ENCODE measurements around the gene RUNX3.
A peak's percentile ranks its signal among the peaks of the same experiment; 100 is the strongest.

Gene RUNX3

DNA sequence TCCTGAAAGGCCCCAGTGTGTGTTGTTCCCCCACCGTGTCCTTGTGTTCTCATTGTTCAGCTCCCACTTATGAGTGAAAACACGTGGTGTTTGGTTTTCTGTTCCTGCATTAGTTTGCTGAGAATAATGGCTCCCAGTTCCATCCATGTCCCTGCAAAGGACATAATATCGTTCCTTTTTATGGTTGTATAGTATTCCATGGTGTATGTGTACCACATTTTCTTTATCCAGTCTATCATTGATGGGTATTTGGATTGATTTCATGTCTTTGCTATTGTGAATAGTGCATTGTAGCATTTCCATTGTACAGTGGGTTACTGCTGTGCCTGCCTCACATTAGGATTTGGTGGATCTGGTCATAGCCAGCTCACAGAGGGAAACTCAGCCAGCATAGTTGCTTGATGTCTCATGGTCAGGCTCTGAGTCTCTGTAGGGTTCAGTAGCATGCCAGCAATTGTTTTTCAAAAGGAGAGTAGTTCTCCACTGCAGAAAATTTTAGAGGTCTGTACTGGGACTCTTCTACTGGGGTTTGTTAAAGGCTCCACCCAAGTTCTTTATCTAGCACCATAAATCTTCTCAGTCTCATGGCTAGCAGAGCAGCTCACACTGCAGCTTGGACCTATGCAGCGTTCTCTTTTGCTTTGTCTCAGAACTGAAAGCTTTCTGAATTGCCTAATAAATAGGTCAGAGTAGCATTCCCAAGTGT, 41.0 kb downstream of the RUNX3 start:
- FAIRE-seq, result no peak
- DNase-seq (ENCODE audit: insufficient read length, low spot score), result no peak

DNA sequence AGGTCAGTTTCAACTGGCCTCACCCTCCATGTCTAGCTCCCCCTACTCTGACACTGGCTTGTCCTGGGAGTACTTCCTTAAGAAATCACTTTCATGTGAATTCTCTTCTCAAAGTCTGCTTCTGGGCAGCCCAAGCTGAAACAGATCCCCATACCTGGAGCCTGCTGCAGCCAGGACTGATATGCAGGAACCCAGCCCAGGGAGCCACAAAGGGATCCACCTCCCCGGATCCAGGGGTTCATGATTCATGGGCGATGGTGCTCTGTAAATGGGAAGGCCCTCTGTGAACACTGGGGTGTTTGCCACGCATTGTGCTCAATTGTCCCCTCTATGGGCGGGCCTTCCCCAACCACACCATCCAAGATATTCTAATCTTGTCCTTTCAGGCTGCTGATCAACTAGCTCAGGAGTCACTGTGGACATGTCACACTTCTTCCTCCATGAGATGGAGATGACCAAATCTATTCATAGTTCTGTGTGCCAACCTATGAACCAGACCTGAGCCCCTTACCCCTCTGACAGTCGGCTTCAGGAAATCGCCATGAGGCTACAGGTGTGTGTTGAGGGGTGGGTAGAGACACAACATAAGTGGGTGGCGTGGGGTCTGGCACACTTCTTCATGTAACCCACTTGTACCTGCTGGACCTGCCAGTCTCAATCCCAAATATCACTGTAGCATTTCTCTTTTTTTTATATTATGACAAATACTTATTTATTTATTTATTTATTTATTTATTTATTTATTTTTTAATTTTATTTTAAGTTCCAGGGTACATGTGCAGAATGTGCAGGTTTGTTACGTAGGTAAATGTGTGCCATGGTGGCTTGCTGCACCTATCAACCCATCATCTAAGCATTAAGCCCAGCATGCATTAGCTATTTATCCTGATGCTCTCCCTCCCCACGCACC, 41.8 kb downstream of the RUNX3 start:
- no peak for FAIRE-seq

DNA sequence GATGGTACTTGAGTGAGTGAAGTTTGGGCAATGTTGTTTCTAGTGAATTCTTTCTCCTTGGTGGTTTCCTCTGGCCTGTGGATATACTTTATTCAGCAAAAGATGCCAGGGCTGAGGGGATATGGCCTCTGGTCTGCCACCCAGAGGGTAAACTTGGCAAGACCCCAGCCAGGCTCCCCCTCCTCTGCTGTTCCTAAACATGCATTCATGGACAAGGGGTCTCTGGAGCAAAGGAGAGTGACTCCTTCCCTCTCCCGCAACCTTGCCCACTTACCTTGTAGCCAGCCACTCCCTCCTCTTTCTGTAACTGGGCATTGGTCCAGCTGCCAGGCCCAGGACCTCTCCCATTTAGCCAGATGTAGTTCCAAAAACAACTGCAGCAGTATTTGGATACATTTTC, 43.8 kb downstream of the RUNX3 start:
- no peak for FAIRE-seq
- no peak for DNase-seq (ENCODE audit: insufficient read length, low spot score)

More for the DNA sequence above, 41.8 kb downstream of the RUNX3 start:
- DNase-seq (ENCODE audit: insufficient read length, low spot score), result no peak

DNA sequence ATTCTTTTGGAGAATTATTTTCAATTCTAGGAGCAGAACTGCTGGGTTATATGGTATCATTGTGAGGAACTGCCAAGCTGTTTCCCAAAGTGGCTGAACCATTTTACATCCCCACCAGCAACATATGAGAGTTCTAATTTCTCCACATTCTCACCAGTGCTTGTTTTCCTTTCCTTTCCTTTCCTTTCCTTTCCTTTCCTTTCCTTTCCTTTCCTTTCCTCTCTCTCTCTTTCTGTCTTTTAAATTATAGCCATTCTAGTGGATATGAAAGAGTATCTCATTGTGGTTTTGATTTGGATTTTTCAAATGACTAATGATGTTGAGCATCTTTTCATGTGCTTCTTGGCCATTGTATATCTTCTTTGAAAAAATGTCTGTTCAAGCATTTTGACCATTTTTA, 45.3 kb downstream of the RUNX3 start:
- DNase-seq (ENCODE audit: insufficient read length, low spot score) (no peak), FAIRE-seq (no peak)

DNA sequence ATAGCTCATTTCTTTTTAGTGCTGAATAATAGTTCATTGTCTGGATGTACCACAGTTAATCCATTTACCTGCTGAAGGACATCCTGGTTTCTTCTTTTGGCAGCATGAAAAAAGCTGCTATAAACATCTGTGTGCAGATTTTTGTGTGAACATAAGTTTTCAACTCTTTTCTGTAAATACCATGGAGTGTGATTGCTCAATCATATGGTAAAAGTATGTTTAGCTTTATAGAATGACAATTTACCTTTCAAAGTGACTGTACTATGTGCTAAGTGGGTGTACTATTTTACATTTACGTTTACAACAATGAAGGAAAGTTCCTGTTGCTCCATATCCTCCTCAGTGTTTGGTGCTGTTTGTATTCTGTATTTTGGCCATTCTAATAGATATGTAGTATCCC, 49.0 kb downstream of the RUNX3 start:
- FAIRE-seq, result no peak

DNA sequence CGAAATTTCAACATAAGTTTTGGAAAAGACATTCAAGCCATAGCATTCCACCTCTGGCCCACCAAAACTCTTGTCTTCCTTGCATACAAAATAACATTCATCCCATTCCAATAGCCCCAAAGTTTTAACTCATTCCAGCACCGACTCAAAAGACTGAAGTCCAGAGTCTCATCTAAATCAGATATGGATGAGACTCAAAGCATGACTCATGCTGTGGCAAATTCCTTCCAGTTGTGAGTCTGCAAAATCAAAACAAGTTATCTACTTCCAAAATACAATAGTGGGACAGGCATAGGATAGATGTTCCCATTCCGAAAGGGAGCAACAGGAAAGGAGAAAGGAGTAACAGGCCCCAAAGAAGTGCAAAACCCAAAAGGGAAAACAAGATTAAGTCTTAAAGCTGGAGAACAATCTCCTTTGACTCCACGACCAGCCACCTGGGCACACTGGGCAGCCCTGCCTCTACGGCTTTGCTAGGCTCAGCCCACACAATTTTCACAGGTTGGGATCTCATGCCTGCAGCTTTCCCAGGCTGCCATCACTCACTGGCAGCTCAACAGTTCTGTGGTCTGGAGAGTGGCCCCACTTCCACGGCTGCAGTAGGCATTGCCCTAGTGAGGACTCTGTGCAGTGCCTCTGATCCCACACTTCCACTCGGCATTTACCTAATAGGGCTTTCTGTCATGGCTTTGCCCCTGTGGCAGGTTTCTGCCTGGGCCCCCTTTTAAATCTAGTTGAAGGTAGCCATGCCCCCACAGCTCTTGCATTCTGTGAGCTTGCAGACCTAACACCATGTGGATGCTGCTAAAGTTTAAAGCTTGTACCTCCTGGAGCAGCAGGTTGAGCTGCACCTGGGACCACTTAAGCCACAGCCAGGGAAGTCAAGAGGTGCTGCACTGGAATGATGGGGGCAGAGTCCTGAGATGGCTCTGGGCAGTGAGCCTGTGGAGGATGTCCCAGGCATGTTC, 51.0 kb downstream of the RUNX3 start:
- DNase-seq (ENCODE audit: insufficient read length, low spot score) (no peak), FAIRE-seq (no peak)

More for the DNA sequence above, 49.0 kb downstream of the RUNX3 start:
- DNase-seq (ENCODE audit: insufficient read length, low spot score), result no peak

DNA sequence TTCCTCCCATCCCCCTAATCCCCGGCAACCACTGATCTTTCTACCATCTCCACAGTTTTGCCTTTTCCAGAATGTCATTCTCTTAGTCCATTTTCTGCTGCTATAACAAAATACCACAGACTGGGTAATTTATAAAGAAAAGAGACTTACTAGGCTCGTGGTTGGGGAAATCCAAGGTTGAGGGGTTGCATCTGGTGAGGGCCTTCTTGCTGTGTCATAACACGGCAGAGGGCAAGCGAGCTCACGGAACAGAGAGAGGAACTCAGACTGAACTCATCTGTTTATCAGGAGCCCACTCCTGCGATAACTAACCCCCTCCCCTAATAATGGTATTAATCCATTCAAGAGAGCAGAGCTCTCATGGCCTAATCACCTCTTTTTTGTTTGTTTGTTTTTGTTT, 52.0 kb downstream of the RUNX3 start:
- no peak for DNase-seq (ENCODE audit: insufficient read length, low spot score)
- no peak for FAIRE-seq

DNA sequence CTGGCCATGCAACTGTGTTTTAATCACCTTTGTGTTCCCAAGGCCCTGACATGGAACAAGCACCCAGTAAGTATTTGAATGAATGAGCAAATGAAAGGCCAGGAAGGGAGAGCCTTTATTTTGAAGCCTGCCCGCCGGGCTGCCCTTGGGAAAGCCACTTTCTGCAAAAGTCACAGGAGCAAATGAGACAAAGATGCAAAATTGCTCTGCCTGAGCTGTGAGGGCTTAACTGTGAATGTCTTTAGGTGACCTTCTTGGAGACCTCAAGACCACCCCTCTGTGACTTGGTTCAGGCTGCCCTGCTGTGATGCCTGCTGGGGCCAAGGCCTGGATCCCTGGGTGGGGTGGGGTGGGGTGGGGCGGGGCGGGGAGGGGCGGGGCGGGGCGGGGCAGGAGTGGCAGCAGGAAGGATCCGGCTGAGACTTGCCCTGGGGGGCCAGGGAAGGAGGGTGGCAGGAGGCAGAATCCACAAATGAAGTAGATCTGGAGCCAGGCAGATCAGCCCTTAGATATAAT, 54.0 kb downstream of the RUNX3 start:
- FAIRE-seq (no peak), DNase-seq (ENCODE audit: insufficient read length, low spot score) (no peak)

DNA sequence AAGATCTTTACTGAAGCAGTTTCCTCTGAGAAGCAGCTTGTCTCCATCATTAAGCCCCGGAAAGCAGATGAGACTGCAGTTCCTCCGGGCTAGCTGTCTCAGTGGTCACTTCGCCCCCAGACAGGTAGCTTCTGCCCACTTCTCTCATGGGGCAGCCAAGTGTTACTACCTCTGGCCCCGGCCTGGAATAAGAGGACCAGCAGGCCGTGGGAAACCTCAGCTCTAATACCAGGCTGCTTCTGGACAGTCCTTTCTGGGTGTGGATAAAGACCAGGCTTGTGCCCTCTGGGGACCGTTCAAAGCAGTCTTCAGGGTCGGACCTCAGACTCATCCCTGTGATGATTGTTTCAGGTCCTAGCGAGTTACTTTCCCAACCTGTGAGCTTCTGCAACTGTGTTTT, 54.8 kb downstream of the RUNX3 start:
- FAIRE-seq, result no peak
- no peak for DNase-seq (ENCODE audit: insufficient read length, low spot score)

DNA sequence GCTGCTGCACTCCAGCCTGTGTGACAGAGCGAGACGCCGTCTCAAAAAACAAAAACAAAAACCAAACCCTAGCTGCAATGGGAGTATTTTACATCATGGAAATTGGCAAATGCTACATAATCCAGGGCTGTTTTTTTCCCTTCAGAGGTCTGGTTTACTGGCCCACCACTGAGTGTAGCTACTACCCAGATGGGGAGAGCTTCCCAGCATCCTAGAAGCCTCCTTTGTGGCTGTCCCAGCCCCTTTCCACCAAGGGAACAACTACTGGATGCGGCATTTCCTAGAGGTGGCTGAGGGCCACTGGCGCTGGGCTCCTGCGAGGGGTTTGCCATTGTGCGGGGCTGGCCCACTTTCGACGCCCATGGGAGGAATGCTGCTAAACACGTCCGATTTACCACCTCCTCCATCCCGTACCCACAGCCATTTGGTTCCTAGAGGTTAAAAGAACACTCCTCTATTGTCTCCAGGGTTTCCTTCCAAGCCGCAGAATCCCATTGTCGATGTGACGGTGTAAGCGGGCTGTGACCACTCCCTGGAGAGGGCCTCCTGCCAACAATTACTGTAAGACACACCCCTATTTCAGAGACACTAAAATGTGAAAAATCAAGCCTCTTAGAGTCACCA, 55.4 kb downstream of the RUNX3 start:
- FAIRE-seq (no peak), DNase-seq (ENCODE audit: insufficient read length, low spot score) (no peak)

DNA sequence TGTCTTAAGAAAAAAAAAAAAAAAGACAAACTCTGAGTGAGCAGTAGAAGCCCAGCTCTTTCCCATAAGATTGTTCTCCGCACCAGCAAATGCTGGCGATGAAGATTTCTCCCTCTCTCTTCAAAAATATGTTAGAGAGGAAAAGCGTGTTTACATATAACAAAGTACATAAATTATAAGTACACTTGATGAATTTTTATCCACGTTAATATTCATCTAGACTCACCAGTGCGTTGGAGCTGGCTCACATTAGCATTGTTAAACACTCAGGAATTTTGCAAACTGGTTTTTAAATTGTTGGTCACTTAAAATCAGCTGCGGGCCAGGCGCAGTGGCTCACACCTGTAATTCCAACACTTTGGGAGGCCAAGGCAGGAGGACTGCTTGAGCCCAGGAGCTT, 56.0 kb downstream of the RUNX3 start:
- DNase-seq (ENCODE audit: insufficient read length, low spot score), result no peak
- no peak for FAIRE-seq

DNA sequence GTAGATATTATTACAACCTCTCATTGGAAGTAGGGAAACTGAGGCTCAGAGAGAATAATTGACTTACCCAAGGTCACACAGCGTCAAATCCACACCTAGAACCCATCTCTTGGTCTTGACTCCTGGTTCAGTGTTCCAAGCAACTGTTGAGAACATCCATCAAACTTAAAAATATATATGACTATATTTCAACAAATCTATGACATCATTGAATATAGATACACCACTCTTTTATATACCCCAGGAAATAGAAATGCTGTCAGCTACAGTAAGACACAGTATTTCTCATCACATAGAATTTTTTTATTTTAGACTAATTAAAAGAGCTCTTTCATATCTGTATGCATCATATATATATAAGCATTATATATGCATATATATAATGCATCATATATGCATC, 56.9 kb downstream of the RUNX3 start:
- FAIRE-seq (peak; percentile 42), DNase-seq (ENCODE audit: insufficient read length, low spot score) (no peak)

DNA sequence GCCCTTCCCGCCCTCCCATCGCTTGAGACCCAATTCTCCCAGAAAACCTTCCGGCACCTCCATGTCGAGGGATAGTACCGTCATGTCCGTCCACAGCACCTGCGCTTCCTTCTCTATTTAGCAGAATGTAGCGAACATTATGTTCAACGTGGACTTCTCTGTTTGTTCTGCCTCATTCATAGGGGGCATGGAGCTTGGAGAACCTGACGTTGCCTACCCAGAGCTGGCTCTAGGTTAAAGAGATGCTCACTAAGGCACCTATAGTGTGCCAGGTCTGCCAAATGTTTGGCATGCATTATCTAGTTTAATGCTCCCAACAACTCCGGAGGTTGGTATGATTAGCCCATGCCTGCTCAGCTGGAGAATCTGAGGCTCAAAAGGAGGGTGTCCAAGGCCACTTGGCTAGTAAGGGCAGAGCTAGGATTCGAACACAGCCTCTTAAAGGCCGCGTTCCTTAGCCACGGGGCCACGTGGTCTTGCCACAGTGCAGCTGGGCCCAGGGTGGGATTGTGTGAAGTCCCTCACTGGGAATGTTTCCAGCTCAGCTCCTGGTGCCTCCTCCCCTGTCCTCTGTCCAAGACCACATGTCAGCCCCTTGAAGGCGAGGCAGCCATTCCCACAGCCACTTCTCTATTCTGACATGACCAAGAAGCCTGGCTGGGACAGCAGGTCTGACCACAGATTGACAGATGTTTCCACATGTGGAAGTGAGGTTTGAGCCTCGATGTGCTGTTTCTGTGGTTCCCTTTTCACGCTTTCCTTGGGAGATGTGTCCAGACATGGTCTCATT, 57.8 kb downstream of the RUNX3 start:
- no peak for DNase-seq (ENCODE audit: insufficient read length, low spot score)
- FAIRE-seq, result no peak

DNA sequence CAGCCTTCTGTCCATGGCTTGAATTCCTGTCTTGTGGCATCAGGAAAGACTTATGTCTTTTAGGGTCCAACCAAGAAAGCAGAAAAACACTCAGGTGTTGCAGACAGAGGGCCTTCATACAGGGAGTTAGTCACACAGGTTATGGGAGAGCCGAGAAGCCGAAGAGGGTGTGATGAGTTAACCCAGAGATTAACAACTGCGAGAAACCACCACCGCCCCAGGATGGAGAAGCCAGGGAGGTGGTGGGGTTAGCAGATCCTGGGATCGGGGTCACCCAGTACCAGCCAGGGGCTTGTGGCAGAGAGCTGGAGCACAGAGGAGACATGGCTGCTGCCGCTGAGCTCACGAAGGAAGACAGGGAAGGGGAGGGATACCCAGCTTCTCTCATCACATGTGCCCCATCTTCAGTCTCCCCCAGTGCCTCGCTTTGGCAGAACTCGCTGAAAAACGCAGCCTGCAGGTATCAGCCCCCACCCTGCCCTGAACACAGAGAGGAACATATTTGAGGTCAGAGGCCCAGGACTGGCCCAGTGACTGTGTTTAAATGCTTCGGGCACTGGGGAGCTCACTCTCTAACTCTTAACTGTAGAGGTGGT, 58.7 kb downstream of the RUNX3 start:
- FAIRE-seq, result no peak

DNA sequence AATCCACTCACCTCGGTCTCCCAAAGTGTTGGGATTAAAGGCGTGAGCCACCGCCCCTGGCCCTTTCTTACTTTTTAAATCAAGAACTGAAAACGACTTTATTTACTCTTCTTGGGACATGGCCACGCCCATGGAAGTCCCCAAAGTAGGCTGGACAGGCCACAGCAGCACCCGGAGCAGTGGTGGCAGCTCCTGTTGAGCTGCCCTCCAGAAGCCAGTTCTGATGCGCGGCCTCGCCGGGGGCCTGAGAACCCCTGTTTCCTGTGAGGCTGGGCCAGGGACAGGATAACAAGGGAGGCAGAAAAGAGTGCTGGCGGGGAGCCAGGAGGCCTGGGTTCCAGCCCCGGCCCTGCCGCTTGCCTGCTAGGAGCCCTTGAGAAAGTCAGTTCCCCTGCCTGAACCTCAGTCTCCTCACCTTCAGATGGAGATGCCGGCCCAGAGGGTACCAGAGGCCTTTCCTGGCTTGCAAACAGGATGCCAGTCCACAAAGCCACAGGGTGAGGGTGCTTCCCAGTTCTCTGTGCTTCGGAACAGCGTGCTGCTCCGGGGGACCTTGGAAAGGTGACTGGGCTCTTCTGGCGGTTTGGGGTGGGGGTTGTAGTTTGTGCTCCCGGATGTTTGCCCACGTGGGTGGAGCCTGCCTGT, 59.4 kb downstream of the RUNX3 start:
- no peak for FAIRE-seq
- no peak for DNase-seq (ENCODE audit: insufficient read length, low spot score)

More for the DNA sequence above, 58.7 kb downstream of the RUNX3 start:
- DNase-seq (ENCODE audit: insufficient read length, low spot score), result no peak

DNA sequence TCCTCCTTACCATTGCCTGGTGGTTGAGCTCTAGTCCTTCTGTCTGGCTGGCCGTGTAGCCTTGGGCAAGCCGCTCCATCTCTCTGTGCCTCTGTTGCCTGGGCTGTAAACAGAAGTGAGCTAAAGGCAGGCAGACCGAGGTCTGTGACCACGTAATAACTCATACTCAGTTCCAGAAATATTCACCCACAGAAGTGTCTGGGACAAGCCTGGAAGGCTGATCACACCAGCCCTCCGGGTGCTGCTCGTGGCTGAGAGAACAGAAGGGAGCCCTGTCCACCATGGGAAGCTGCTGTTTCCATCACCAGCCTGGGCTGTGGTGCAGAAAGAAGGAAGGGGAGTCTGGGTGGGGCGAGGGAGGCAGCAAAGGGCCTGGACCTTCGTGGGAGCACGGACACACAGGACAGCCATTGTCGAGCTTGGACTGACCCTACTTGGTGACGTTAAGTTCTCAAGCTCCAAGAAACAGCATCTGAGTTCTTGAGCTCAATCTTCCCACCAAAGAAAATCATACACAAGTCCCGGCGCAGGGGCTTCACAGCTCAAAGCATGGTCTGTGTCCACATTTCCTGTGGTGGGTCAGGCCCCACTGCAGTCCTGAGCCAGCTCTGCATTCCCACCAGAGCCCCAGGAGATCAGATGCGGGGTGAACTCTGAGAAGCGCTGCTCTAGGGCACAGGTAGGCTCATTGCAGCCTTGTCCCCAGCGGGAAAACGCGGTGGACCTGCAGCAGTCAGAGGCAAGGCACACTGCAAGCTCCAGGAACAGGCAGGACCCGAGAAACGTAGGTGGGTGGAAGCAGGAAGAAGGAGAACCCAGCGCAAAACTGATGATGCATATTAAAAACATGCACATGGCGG, 61.8 kb downstream of the RUNX3 start:
- no peak for FAIRE-seq
- DNase-seq (ENCODE audit: insufficient read length, low spot score), result no peak

DNA sequence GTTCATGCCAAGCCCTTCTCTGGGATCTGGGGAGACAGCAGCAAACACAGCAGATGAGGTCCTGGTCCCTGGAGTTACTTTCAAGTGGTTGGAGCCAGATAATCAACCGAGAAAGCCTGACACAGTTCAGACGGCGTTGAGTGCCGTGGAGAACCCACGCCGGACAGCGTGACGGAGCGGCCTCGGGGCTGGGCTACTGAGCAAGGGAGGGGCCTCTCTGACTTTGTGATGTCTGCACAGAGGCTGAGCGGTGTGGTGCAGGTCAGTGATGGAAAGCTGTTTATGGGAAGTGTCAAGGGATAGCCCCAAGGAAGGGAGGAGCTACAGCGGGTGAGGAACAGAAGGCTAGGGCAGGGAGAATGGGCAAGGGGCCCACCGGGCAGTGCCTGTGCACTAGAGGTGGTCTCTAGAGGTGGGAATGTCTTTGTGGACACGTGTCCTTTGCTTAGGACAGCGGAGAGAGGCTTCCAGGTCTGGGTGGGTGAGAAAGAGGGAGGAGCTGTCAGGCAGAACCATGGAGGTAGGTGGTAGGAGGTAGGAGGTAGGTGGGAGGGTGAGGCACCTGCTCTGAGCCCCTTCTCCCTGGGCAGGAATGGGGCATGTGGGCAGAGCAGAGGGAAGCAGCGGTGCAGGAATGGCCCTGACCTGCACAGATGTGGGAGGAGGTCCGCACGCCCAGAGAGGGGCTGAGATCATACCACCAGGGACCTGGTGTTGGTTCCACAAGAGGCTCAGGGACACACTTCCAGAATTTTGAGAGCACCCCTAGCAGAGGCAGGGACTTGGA, 62.8 kb downstream of the RUNX3 start:
- DNase-seq (ENCODE audit: insufficient read length, low spot score), result no peak
- FAIRE-seq, result no peak
